Endothelial cell of umbilical vein (primary cell): ENCODE measurements around the gene TBX2. TPM values are rescaled to one million over a fixed set of nuclear protein-coding genes. Genes with fewer than 3 reads are reported as not detected.

ENCODE experiments used
- BruUV-seq: library from RNA; stranded (reverse); fragments of 400-500 nt; replicated peaks from 2 replicates; lab custom pipeline; 2021; lab: Mats Ljungman, UMichigan
- CTCF ChIA-PET: fragments of 300-600, 350-600 bp; sonication (Branson Sonifier 250); formaldehyde crosslinking; loops from one replicate; lab custom pipeline; 2021; ENCODE audit warnings: antibody characterized with exemption, inconsistent platforms; lab: Charles Lee
- POLR2A ChIA-PET: fragments of 300-600, 350-600 bp; sonication (Branson Sonifier 250); formaldehyde crosslinking; loops from one replicate; lab custom pipeline; 2021; ENCODE audit warnings: antibody characterized with exemption, inconsistent platforms; lab: Charles Lee
- DNase-seq: peaks from one replicate; pipeline ENCODE4 v3.0.0-alpha.2; 2011; ENCODE audit warnings: low read depth, low spot score
- FAIRE-seq: peaks from 2 replicates; lab custom pipeline; 2011; peaks lifted over from hg19 to GRCh38; lab: Jason Lieb, UNC
- H2AFZ ChIP-seq: 2 replicates; pipeline ENCODE4 v1.6.0; 2012; ENCODE audit warnings: low read depth, low read length, control low read depth, inconsistent platforms
- H3K27ac ChIP-seq: 2 replicates; pipeline ENCODE4 v1.5.1; 2011; ENCODE audit warnings: low read depth, mild to moderate bottlenecking, control low read depth, low read length, moderate library complexity; ENCODE audit not compliant: insufficient read depth
- H3K27me3 ChIP-seq, 2 experiments: 2 replicates each; pipeline versions ENCODE4 v1.6.0 to v1.6.1; 2011; ENCODE audit warnings: low read length in 2 of 2, mixed read lengths in 1 of 2; ENCODE audit not compliant: control insufficient read depth in 2 of 2, insufficient read depth in 2 of 2
- H3K36me3 ChIP-seq, 2 experiments: 2 replicates in 1 of 2; 3 replicates in 1 of 2; pipeline ENCODE4 v1.5.1; 2011; ENCODE audit warnings: low read length in 2 of 2, mild to moderate bottlenecking in 1 of 2, moderate library complexity in 1 of 2; ENCODE audit not compliant: control insufficient read depth in 2 of 2, insufficient read depth in 2 of 2; ENCODE audit errors: extremely low read depth in 1 of 2
- H3K4me1 ChIP-seq: 3 replicates; pipeline ENCODE4 v1.5.1; 2011; ENCODE audit warnings: mild to moderate bottlenecking, low read length; ENCODE audit not compliant: control insufficient read depth, insufficient read depth; ENCODE audit errors: extremely low read depth
- H3K4me2 ChIP-seq: 2 replicates; pipeline ENCODE4 v1.6.1; 2011; ENCODE audit warnings: low read length, control low read depth, mixed read lengths; ENCODE audit not compliant: insufficient read depth
- H3K4me3 ChIP-seq, 3 experiments: fragments of 200-600 bp in 1 of 3; sonication (generic), shearing (Covaris generic) in 1 of 3; replicated peaks in 1 of 3; 2 replicates each; pipeline ENCODE4 v1.5.1; 2011 to 2016; ENCODE audit warnings: control low read depth in 3 of 3, low read length in 3 of 3, mild to moderate bottlenecking in 2 of 3, inconsistent platforms in 1 of 3, low read depth in 1 of 3, moderate library complexity in 1 of 3; ENCODE audit not compliant: insufficient read depth in 1 of 3
- H3K79me2 ChIP-seq: 2 replicates; pipeline ENCODE4 v1.6.0; 2012; ENCODE audit warnings: low read length, inconsistent platforms; ENCODE audit not compliant: control insufficient read depth, insufficient read depth
- H3K9ac ChIP-seq: replicated peaks from 2 replicates; pipeline ENCODE3; 2011; ENCODE audit warnings: low read length, control low read depth; ENCODE audit not compliant: insufficient read depth; ENCODE audit errors: extremely low read depth
- H3K9me1 ChIP-seq: replicated peaks from 3 replicates; pipeline ENCODE4 v1.6.0; 2011; ENCODE audit warnings: mild to moderate bottlenecking, low read length; ENCODE audit not compliant: control insufficient read depth, insufficient read depth; ENCODE audit errors: extremely low read depth
- H3K9me3 ChIP-seq: replicated peaks from 2 replicates; pipeline ENCODE4 v1.5.1; 2012; ENCODE audit warnings: low read length, inconsistent platforms; ENCODE audit not compliant: control insufficient read depth, insufficient read depth
- H4K20me1 ChIP-seq: replicated peaks from 2 replicates; pipeline ENCODE3; 2011; ENCODE audit warnings: mild to moderate bottlenecking, low read length; ENCODE audit not compliant: control insufficient read depth, insufficient read depth; ENCODE audit errors: extremely low read depth
- CTCF ChIP-seq, 2 donors: IDR thresholded peaks; 1 replicate in 1 of 2; 2 replicates in 1 of 2; pipeline ENCODE4 v1.5.1; 2011; ENCODE audit warnings: low read length in 2 of 2, mild to moderate bottlenecking in 2 of 2, moderate library complexity in 2 of 2, control low read depth in 1 of 2, inconsistent platforms in 1 of 2, low read depth in 1 of 2; ENCODE audit not compliant: insufficient read depth in 1 of 2; ENCODE audit errors: extremely low read depth in 1 of 2
- EZH2 ChIP-seq: IDR thresholded peaks from 2 replicates; pipeline ENCODE4 v1.6.1; 2012; ENCODE audit warnings: borderline replicate concordance, low read depth, mild to moderate bottlenecking, moderate library complexity, low read length, inconsistent platforms; ENCODE audit not compliant: severe bottlenecking
- FOS ChIP-seq: IDR thresholded peaks from 2 replicates; pipeline ENCODE4 v1.6.1; 2011; ENCODE audit warnings: mild to moderate bottlenecking, low read length, moderate library complexity, borderline replicate concordance; ENCODE audit not compliant: insufficient read depth
- GATA2 ChIP-seq: IDR thresholded peaks from 2 replicates; pipeline ENCODE4 v1.7.0; 2011; ENCODE audit warnings: low read depth, mild to moderate bottlenecking, moderate library complexity, mixed read lengths, low read length; ENCODE audit not compliant: insufficient read length, insufficient read depth
- JUN ChIP-seq: IDR thresholded peaks from 2 replicates; pipeline ENCODE4 v1.6.1; 2011; ENCODE audit warnings: borderline replicate concordance, low read depth; ENCODE audit not compliant: insufficient read length, insufficient read depth
- MAX ChIP-seq: IDR thresholded peaks from 2 replicates; pipeline ENCODE4 v1.6.1; 2011; ENCODE audit not compliant: insufficient read depth, insufficient read length
- MYC ChIP-seq: IDR thresholded peaks from one replicate; pipeline ENCODE4 v1.6.1; 2011; ENCODE audit warnings: mild to moderate bottlenecking, low read depth, low read length
- POLR2A ChIP-seq: IDR thresholded peaks from 2 replicates; pipeline ENCODE4 v1.6.1; 2012; ENCODE audit warnings: low read depth, mild to moderate bottlenecking, control low read depth, low read length
- POLR2AphosphoS5 ChIP-seq: IDR thresholded peaks from 2 replicates; pipeline ENCODE4 v1.6.1; 2012; ENCODE audit warnings: low read depth, mild to moderate bottlenecking, control low read depth, low read length, moderate library complexity; ENCODE audit not compliant: insufficient read depth
- dilution Hi-C: fragments of 300-500 bp; cut with MboI; formaldehyde crosslinking; loops from one replicate; pipeline ENCODE4 v1.15.0; 2019; ENCODE audit warnings: low sequenced_read_pairs; ENCODE audit not compliant: extremely low pct_ligation_motif_present
- intact Hi-C: fragments of 100-400 bp; cut with micrococcal nuclease; formaldehyde crosslinking; loops from one replicate; pipeline ENCODE4 v1.10.0; 2022
- polyA plus RNA-seq, 4 experiments: library from polyadenylated mRNA; depleted of rRNA in 3 of 4; stranded (reverse) in 3 of 4; unstranded in 1 of 4; fragments of >200 nt; gene quantifications; 2 replicates each; pipeline versions ENCODE4 v1.2.1 to v1.2.3, GENCODE V29; 2011 to 2012; ENCODE audit warnings: missing spikeins in 1 of 4
- total RNA-seq: library from RNA; stranded (reverse); gene quantifications from 2 replicates; pipeline ENCODE4 v1.2.3, GENCODE V29; 2021

Gene TBX2
- total and polyA plus RNA-seq, 2 donors (not counting 3 experiments of a cell fraction or from before 2014, with no cell fraction given) = not detected

- H3K36me3 ChIP-seq = no peaks in the 10 kb centered on the region
- FAIRE-seq (no peak), DNase-seq (no peak)
- H4K20me1 ChIP-seq = no peaks in the 10 kb centered on the region
- no peak overlapping the region for H3K4me3 ChIP-seq
- H3K9ac ChIP-seq = no peak overlapping the region
- no peak overlapping the region for H3K4me2 ChIP-seq
- ChIA-PET CTCF (interaction anchor here (0.9 to 2.9 kb wide), 5 partner anchors 8 to 159 kb away, joined by 3 to 9 read pairs (median 5); no protein-coding TSS in a partner anchor), POLR2A (no interaction called here)
- no peak overlapping the region for H3K27ac ChIP-seq
- no peak overlapping the region for H2AFZ ChIP-seq
- dilution Hi-C loops = no loop called here
- intact Hi-C loops = no loop called here
- no peaks in the 10 kb centered on the region for H3K4me1 ChIP-seq
- no peaks in the 10 kb centered on the region for H3K9me3 ChIP-seq
- no peaks in the 10 kb centered on the region for H3K9me1 ChIP-seq
- peaks cover 12 to 20% of the 10 kb centered on the region in 2 experiments for H3K27me3 ChIP-seq
- no TSS peak for BruUV-seq
- TF ChIP-seq CTCF (IDR thresholded peaks at IDR 0.05; ENCODE audit: extremely low read depth in 1 of 2, insufficient read depth in 1 of 2, low read depth in 1 of 2, low read length in 2 of 2) (no peak), MYC (no peak), EZH2 (no peak), POLR2A (no peak), POLR2AphosphoS5 (no peak), FOS (no peak), GATA2 (no peak), JUN (no peak), MAX (no peak)
- no peaks in the 10 kb centered on the region for H3K79me2 ChIP-seq
These were observed 24.5 kb downstream of the TBX2 start for GRCh38 chr17:61423967-61424649.
